HG02642 (cell line): ENCODE measurements around the gene LAGE3.

ENCODE experiments used
- ATAC-seq: cut with Tn5 transposase; IDR thresholded peaks from one replicate; pipeline ENCODE4 v1.9.1; 2021; ENCODE audit warnings: mild to moderate bottlenecking; ENCODE audit not compliant: unreplicated experiment, poor library complexity

Gene LAGE3

GRCh38 chrX:154481911-154482601 is 3.0 kb upstream of the LAGE3 start:
- ATAC-seq: no peak

- ATAC-seq: no peak
Measured at GRCh38 chrX:154481195-154481594, 2.1 kb upstream of the LAGE3 start.

- no peak for ATAC-seq
Measured at GRCh38 chrX:154477891-154478477, 1.1 kb downstream of the LAGE3 start.

GRCh38 chrX:154476821-154477220 is 2.3 kb downstream of the LAGE3 start:
- no peak for ATAC-seq

- no peak for ATAC-seq
Measured at GRCh38 chrX:154473683-154474082, 5.4 kb downstream of the LAGE3 start.

GRCh38 chrX:154472685-154473632 is 6.1 kb downstream of the LAGE3 start:
- no peak for ATAC-seq

GRCh38 chrX:154471839-154472684 is 7.0 kb downstream of the LAGE3 start:
- no peak for ATAC-seq

GRCh38 chrX:154470914-154471568 is 8.0 kb downstream of the LAGE3 start:
- ATAC-seq: no peak

GRCh38 chrX:154470434-154470833 is 8.6 kb downstream of the LAGE3 start:
- ATAC-seq: no peak

- no peak for ATAC-seq
Measured at GRCh38 chrX:154469880-154470279, 9.2 kb downstream of the LAGE3 start.

GRCh38 chrX:154469114-154469513 is 10.0 kb downstream of the LAGE3 start:
- ATAC-seq: no peak

- ATAC-seq: no peak
Measured at GRCh38 chrX:154468217-154468616, 10.9 kb downstream of the LAGE3 start.

GRCh38 chrX:154467556-154467955 is 11.5 kb downstream of the LAGE3 start:
- ATAC-seq: no peak

- no peak for ATAC-seq
Measured at GRCh38 chrX:154466907-154467306, 12.2 kb downstream of the LAGE3 start.

GRCh38 chrX:154466036-154466435 is 13.0 kb downstream of the LAGE3 start:
- ATAC-seq: no peak

- no peak for ATAC-seq
Measured at GRCh38 chrX:154465601-154466000, 13.5 kb downstream of the LAGE3 start.

GRCh38 chrX:154464806-154465365 is 14.2 kb downstream of the LAGE3 start:
- ATAC-seq: no peak

- ATAC-seq: no peak
Measured at GRCh38 chrX:154463611-154464220, 15.4 kb downstream of the LAGE3 start.

- ATAC-seq: no peak
Measured at GRCh38 chrX:154462396-154462795, 16.7 kb downstream of the LAGE3 start.
